Liver (tissue), 9 donors: ENCODE measurements around the gene NDST1. TPM values are rescaled to one million over a fixed set of nuclear protein-coding genes. Genes with fewer than 3 reads are reported as not detected.

ENCODE experiments used
- DNase-seq: peaks from one replicate; pipeline ENCODE4 v3.0.0-alpha.2; 2017; ENCODE audit warnings: low spot score
- H3K27ac ChIP-seq, 2 donors: one replicate each; pipeline ENCODE4 v1.7.0; 2013; ENCODE audit warnings: inconsistent platforms in 2 of 2, low read length in 2 of 2, control low read depth in 1 of 2, low read depth in 1 of 2, mild to moderate bottlenecking in 1 of 2
- H3K27me3 ChIP-seq, 4 donors: one replicate each; pipeline versions ENCODE4 v1.6.1 to v1.7.0; 2013; ENCODE audit warnings: low read length in 3 of 4, inconsistent platforms in 1 of 4, mild to moderate bottlenecking in 1 of 4, moderate library complexity in 1 of 4; ENCODE audit not compliant: control insufficient read depth in 4 of 4, insufficient read depth in 4 of 4
- H3K36me3 ChIP-seq, 4 donors: one replicate each; pipeline versions ENCODE4 v1.6.1 to v1.7.0; 2013; ENCODE audit warnings: low read length in 3 of 4, mild to moderate bottlenecking in 3 of 4, low read depth in 1 of 4, moderate library complexity in 1 of 4; ENCODE audit not compliant: control insufficient read depth in 4 of 4, insufficient read depth in 3 of 4
- H3K4me1 ChIP-seq, 4 donors: one replicate each; pipeline versions ENCODE4 v1.6.1 to v1.7.0; 2013; ENCODE audit warnings: low read length in 3 of 4, mild to moderate bottlenecking in 3 of 4, moderate library complexity in 1 of 4; ENCODE audit not compliant: control insufficient read depth in 4 of 4, insufficient read depth in 4 of 4
- H3K4me3 ChIP-seq, 3 donors: one replicate each; pipeline versions ENCODE4 v1.6.1 to v1.7.0; 2013; ENCODE audit warnings: low read length in 3 of 3, control low read depth in 1 of 3, low read depth in 1 of 3, mild to moderate bottlenecking in 1 of 3
- H3K9ac ChIP-seq, 2 donors: one replicate each; pipeline ENCODE4 v1.7.0; 2013; ENCODE audit warnings: low read length in 2 of 2, mild to moderate bottlenecking in 2 of 2, moderate library complexity in 2 of 2, control low read depth in 1 of 2, low read depth in 1 of 2
- H3K9me3 ChIP-seq, 4 donors: one replicate each; pipeline versions ENCODE4 v1.6.1 to v1.7.0; 2013; ENCODE audit warnings: low read length in 3 of 4; ENCODE audit not compliant: control insufficient read depth in 4 of 4
- EGR1 ChIP-seq, 2 donors: IDR thresholded peaks; 2 replicates each; pipeline ENCODE4 v1.6.1; 2016 to 2018; ENCODE audit warnings: antibody characterized with exemption in 2 of 2, low read depth in 2 of 2
- FOXA1 ChIP-seq: IDR thresholded peaks from 2 replicates; pipeline ENCODE4 v1.6.1; 2016; ENCODE audit warnings: antibody characterized with exemption
- FOXA2 ChIP-seq: IDR thresholded peaks from 2 replicates; pipeline ENCODE4 v1.6.1; 2016; ENCODE audit warnings: antibody characterized with exemption
- GABPA ChIP-seq, 2 donors: IDR thresholded peaks in 1 of 2; conservative IDR thresholded peaks in 1 of 2; 2 replicates each; pipeline ENCODE4 v1.6.1; 2016; ENCODE audit warnings: antibody characterized with exemption in 2 of 2, mild to moderate bottlenecking in 1 of 2, moderate library complexity in 1 of 2
- HNF4A ChIP-seq, 2 donors: conservative IDR thresholded peaks; 2 replicates each; pipeline ENCODE4 v1.6.1; 2016; ENCODE audit warnings: antibody characterized with exemption in 2 of 2, mild to moderate bottlenecking in 2 of 2
- HNF4G ChIP-seq: IDR thresholded peaks from 2 replicates; pipeline ENCODE4 v1.6.1; 2016; ENCODE audit warnings: antibody characterized with exemption
- JUND ChIP-seq, 2 donors: IDR thresholded peaks; 2 replicates each; pipeline ENCODE4 v1.6.1; 2016; ENCODE audit warnings: antibody characterized with exemption in 2 of 2
- NR2F2 ChIP-seq: IDR thresholded peaks from 2 replicates; pipeline ENCODE4 v1.6.1; 2016; ENCODE audit warnings: antibody characterized with exemption
- RAD21 ChIP-seq, 2 donors: IDR thresholded peaks; 2 replicates each; pipeline ENCODE4 v1.6.1; 2016; ENCODE audit warnings: antibody characterized with exemption in 2 of 2, mild to moderate bottlenecking in 2 of 2
- RXRA ChIP-seq, 2 donors: IDR thresholded peaks; 2 replicates each; pipeline ENCODE4 v1.6.1; 2017 to 2018; ENCODE audit warnings: antibody characterized with exemption in 2 of 2, mild to moderate bottlenecking in 1 of 2
- SP1 ChIP-seq: IDR thresholded peaks from 2 replicates; pipeline ENCODE4 v1.6.1; 2018; ENCODE audit warnings: antibody characterized with exemption, mild to moderate bottlenecking
- TAF1 ChIP-seq: conservative IDR thresholded peaks from 2 replicates; pipeline ENCODE4 v1.6.1; 2016; ENCODE audit warnings: antibody characterized with exemption, mild to moderate bottlenecking
- YY1 ChIP-seq: IDR thresholded peaks from 2 replicates; pipeline ENCODE4 v1.6.1; 2016; ENCODE audit warnings: antibody characterized with exemption, mild to moderate bottlenecking
- WGBS: extraction: QIAGEN DNeasy Blood & Tissue Kit; methylation state at CpG from one replicate; pipeline ENCODE4 v1.1.7; 2013; 5-methylcytosine and 5-hydroxymethylcytosine counted together
- polyA plus RNA-seq, 2 donors: library from polyadenylated mRNA; stranded (reverse) in 1 of 2; unstranded in 1 of 2; fragments of 200-250 nt in 1 of 2; fragments of >200 nt in 1 of 2; fragmentation: Nextera tagmentation in 1 of 2; extraction: Ambion mirVana in 1 of 2; gene quantifications; one replicate each; pipeline versions ENCODE4 v1.2.1 to v1.2.3, GENCODE V29; 2013 to 2015
- total RNA-seq, 2 donors: library from RNA; depleted of rRNA; stranded (reverse); fragments of >200 nt; gene quantifications; one replicate each; pipeline ENCODE4 v1.2.3, GENCODE V29; 2014
- TF ChIP-seq, protein P1 (sequence below): IDR thresholded peaks from 2 replicates; pipeline ENCODE4 v1.6.1; 2016; ENCODE audit warnings: antibody characterized with exemption
- TF ChIP-seq, protein P2 (sequence below): IDR thresholded peaks from 2 replicates; pipeline ENCODE4 v1.6.1; 2016; ENCODE audit warnings: antibody characterized with exemption
- TF ChIP-seq, protein P3 (sequence below): fragments of 150-350 bp; IDR thresholded peaks from 2 replicates; pipeline ENCODE4 v1.5.1; 2017; ENCODE audit warnings: improper control_type of control experiment, low read depth, low read length; ENCODE audit not compliant: missing input control
- TF ChIP-seq, protein P4 (sequence below): IDR thresholded peaks from 2 replicates; pipeline ENCODE4 v1.6.1; 2016; ENCODE audit warnings: antibody characterized with exemption, mild to moderate bottlenecking
- TF ChIP-seq, protein P5 (sequence below): IDR thresholded peaks from 2 replicates; pipeline ENCODE4 v1.6.1; 2016; ENCODE audit warnings: antibody characterized with exemption
- donor health status: healthy.
- donor health status: healthy.
- donor health status: healthy.
- donor health status: healthy.
- donor health status: healthy.

Gene NDST1
- total and polyA plus RNA-seq, 4 donors: 10.3 to 103 (median 39.0) TPM

DNA sequence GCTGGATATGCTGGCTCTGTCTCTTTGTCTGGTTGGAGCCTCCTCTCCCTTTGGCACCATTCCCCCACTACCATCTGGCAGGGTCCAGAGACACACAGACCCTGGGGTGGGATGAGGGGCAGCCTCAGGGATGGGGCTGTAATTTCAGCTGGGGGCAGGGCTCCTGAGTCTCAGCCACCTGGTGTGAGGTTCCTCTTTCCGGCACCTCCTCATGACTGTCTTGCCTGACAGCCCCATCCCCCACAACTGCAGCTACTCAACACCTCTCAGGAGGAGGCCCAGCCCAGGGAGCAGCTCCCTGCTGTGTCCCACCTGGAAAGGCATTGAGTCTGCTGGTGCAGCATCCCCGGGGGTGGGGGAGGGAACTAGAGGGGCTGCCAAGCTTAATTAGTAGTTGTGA is 46.7 kb upstream of the NDST1 start:
- Histone ChIP-seq H3K36me3 (no peaks in the 10 kb centered on the region), H3K9ac (no peak overlapping the region), H3K27ac (peak overlapping the region in 1 of 2 donors; percentile 7), H3K4me3 (no peak overlapping the region), H3K9me3 (no peaks in the 10 kb centered on the region), H3K4me1 (peaks cover 10 to 32% (median 22%) of the 10 kb centered on the region in 4 donors), H3K27me3 (no peaks in the 10 kb centered on the region)
- no peak for TF ChIP-seq HNF4G
- no peak for TF ChIP-seq YY1
- TF ChIP-seq FOXA1: no peak
- TF ChIP-seq, protein P1, sequence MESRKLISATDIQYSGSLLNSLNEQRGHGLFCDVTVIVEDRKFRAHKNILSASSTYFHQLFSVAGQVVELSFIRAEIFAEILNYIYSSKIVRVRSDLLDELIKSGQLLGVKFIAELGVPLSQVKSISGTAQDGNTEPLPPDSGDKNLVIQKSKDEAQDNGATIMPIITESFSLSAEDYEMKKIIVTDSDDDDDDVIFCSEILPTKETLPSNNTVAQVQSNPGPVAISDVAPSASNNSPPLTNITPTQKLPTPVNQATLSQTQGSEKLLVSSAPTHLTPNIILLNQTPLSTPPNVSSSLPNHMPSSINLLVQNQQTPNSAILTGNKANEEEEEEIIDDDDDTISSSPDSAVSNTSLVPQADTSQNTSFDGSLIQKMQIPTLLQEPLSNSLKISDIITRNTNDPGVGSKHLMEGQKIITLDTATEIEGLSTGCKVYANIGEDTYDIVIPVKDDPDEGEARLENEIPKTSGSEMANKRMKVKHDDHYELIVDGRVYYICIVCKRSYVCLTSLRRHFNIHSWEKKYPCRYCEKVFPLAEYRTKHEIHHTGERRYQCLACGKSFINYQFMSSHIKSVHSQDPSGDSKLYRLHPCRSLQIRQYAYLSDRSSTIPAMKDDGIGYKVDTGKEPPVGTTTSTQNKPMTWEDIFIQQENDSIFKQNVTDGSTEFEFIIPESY: no peak
- TF ChIP-seq, protein P2, sequence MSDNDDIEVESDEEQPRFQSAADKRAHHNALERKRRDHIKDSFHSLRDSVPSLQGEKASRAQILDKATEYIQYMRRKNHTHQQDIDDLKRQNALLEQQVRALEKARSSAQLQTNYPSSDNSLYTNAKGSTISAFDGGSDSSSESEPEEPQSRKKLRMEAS: no peak
- TF ChIP-seq, protein P3, sequence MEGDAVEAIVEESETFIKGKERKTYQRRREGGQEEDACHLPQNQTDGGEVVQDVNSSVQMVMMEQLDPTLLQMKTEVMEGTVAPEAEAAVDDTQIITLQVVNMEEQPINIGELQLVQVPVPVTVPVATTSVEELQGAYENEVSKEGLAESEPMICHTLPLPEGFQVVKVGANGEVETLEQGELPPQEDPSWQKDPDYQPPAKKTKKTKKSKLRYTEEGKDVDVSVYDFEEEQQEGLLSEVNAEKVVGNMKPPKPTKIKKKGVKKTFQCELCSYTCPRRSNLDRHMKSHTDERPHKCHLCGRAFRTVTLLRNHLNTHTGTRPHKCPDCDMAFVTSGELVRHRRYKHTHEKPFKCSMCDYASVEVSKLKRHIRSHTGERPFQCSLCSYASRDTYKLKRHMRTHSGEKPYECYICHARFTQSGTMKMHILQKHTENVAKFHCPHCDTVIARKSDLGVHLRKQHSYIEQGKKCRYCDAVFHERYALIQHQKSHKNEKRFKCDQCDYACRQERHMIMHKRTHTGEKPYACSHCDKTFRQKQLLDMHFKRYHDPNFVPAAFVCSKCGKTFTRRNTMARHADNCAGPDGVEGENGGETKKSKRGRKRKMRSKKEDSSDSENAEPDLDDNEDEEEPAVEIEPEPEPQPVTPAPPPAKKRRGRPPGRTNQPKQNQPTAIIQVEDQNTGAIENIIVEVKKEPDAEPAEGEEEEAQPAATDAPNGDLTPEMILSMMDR: no peak
- no peak for TF ChIP-seq NR2F2
- no peak for TF ChIP-seq RAD21 (IDR thresholded peaks at IDR 0.05)
- no peak for TF ChIP-seq FOXA2
- WGBS: 77% methylated on average over 2 of the region's 2 CpGs
- no peak for DNase-seq

DNA sequence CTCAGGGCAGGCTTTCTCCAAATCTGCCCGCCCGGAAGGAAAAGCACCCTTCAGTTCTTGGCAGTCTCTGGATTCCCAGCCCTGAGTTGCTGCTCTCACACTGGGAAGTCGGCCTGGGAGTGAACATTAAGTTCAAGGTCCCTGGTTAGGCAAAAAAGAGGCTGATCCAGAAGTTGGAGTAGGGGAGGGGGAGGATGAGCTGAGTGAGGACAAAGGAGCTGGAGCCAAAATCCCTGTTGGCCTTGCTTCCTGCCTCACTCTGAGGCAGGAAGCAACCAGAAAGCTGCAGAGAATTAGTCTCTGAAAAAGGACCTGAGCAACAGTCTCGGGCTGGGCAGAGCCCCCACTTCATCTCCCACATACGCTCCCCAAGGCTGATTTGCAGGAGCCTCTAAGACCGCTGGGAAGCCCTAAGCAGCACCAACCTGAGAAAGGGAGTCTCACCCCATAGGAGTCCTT is 43.3 kb upstream of the NDST1 start:
- WGBS: 42% methylated on average over 6 of the region's 6 CpGs
- Histone ChIP-seq H3K4me3 (no peak overlapping the region), H3K27ac (peak overlapping the region; percentile 61 to 91), H3K36me3 (no peaks in the 10 kb centered on the region), H3K4me1 (peaks cover 10 to 27% (median 17%) of the 10 kb centered on the region in 4 donors), H3K9me3 (no peaks in the 10 kb centered on the region), H3K9ac (no peak overlapping the region), H3K27me3 (no peaks in the 10 kb centered on the region)
- TF ChIP-seq, protein P3: no peak
- TF ChIP-seq RAD21 (IDR thresholded peaks at IDR 0.05) (peak; percentile 62 to 75), HNF4G (peak; percentile 65), SP1 (peak; percentile 85), HNF4A (conservative IDR thresholded peaks at IDR 0.05) (peak; percentile 87 to 88), YY1 (peak; percentile 74), NR2F2 (peak; percentile 95), EGR1 (IDR thresholded peaks at IDR 0.05; ENCODE audit: low read depth in 2 of 2) (peak in 1 of 2 donors; percentile 64), FOXA1 (peak; percentile 40), RXRA (IDR thresholded peaks at IDR 0.05) (peak; percentile 91 to 92), TAF1 (peak; percentile 80), GABPA (IDR thresholded peaks at IDR 0.05 in 1 of 2, conservative IDR thresholded peaks at IDR 0.05 in 1 of 2) (peak in 1 of 2 donors; percentile 27), JUND (IDR thresholded peaks at IDR 0.05) (peak in 1 of 2 donors; percentile 45), FOXA2 (no peak)
- TF ChIP-seq, protein P4, sequence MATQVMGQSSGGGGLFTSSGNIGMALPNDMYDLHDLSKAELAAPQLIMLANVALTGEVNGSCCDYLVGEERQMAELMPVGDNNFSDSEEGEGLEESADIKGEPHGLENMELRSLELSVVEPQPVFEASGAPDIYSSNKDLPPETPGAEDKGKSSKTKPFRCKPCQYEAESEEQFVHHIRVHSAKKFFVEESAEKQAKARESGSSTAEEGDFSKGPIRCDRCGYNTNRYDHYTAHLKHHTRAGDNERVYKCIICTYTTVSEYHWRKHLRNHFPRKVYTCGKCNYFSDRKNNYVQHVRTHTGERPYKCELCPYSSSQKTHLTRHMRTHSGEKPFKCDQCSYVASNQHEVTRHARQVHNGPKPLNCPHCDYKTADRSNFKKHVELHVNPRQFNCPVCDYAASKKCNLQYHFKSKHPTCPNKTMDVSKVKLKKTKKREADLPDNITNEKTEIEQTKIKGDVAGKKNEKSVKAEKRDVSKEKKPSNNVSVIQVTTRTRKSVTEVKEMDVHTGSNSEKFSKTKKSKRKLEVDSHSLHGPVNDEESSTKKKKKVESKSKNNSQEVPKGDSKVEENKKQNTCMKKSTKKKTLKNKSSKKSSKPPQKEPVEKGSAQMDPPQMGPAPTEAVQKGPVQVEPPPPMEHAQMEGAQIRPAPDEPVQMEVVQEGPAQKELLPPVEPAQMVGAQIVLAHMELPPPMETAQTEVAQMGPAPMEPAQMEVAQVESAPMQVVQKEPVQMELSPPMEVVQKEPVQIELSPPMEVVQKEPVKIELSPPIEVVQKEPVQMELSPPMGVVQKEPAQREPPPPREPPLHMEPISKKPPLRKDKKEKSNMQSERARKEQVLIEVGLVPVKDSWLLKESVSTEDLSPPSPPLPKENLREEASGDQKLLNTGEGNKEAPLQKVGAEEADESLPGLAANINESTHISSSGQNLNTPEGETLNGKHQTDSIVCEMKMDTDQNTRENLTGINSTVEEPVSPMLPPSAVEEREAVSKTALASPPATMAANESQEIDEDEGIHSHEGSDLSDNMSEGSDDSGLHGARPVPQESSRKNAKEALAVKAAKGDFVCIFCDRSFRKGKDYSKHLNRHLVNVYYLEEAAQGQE: peak; percentile 76
- TF ChIP-seq, protein P5, sequence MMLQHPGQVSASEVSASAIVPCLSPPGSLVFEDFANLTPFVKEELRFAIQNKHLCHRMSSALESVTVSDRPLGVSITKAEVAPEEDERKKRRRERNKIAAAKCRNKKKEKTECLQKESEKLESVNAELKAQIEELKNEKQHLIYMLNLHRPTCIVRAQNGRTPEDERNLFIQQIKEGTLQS: no peak
- TF ChIP-seq, protein P1: no peak
- TF ChIP-seq, protein P2: peak; percentile 83
- DNase-seq: no peak
